ENCODE measurements around the gene ZDHHC24.

DNA sequence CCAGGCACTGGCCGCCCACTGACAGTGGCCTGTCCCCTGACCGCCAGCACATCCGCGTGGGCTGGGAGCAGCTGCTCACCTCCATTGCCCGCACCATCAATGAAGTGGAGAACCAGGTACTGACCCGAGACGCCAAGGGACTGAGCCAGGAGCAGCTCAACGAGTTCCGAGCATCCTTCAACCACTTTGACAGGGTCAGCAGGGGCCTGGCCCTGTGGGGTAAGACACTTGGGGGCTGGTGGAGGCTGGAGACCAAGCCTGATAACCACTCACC lies 16.1 kb upstream of the ZDHHC24 start:
- TF ChIP-seq, protein P1, sequence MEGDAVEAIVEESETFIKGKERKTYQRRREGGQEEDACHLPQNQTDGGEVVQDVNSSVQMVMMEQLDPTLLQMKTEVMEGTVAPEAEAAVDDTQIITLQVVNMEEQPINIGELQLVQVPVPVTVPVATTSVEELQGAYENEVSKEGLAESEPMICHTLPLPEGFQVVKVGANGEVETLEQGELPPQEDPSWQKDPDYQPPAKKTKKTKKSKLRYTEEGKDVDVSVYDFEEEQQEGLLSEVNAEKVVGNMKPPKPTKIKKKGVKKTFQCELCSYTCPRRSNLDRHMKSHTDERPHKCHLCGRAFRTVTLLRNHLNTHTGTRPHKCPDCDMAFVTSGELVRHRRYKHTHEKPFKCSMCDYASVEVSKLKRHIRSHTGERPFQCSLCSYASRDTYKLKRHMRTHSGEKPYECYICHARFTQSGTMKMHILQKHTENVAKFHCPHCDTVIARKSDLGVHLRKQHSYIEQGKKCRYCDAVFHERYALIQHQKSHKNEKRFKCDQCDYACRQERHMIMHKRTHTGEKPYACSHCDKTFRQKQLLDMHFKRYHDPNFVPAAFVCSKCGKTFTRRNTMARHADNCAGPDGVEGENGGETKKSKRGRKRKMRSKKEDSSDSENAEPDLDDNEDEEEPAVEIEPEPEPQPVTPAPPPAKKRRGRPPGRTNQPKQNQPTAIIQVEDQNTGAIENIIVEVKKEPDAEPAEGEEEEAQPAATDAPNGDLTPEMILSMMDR (IDR thresholded peaks at IDR 0.05), result no peak
- no peak for TF ChIP-seq POLR2A (IDR thresholded peaks at IDR 0.05)

Data from esophagus squamous epithelium (tissue), 4 donors.